ENCODE data around the gene COX7A2. TPM values are rescaled to one million over a fixed set of nuclear protein-coding genes. Genes with fewer than 3 reads are reported as not detected.

The COX7A2 gene
- total and polyA plus RNA-seq, 2 of the 4 experiments (the other 2 are of a cell fraction) = 174 to 776 TPM

GRCh38 chr6:75275067-75275466, 31.5 kb upstream of the COX7A2 start:
- intact Hi-C loops (cut with micrococcal nuclease) (no loop called here), in situ Hi-C loops (cut with MboI; ENCODE audit: low sequenced_read_pairs) (no loop called here), dilution Hi-C loops (cut with HindIII; ENCODE audit: low sequenced_read_pairs, unreplicated experiment) (no loop called here)
- 0 out of 2 replicates have a peak overlapping the region, but pooled peaks have one; percentile 18 for H3K14ac ChIP-seq (replicated peaks; ENCODE audit: low read depth, low read length)
- DNase-seq = peak; percentile 97
- H2AK5ac ChIP-seq (ENCODE audit: low read depth, low read length) = peak overlapping the region; percentile 27; the same call in 1 of the 2 replicates
- peak; percentile 88 for ATAC-seq (ENCODE audit: low read depth)
- H3K79me1 ChIP-seq (ENCODE audit: low read depth in 1 of 2, low read length in 2 of 2) = peaks cover 29 to 60% of the 10 kb centered on the region in 2 experiments
- no peaks in the 10 kb centered on the region for H3K27me3 ChIP-seq (ENCODE audit: control insufficient read depth, insufficient read depth, low read length)
- H2AFZ ChIP-seq (replicated peaks; ENCODE audit: low read length, poor library complexity) = no peak overlapping the region
- H3K4me1 ChIP-seq (ENCODE audit: control insufficient read depth, insufficient read depth, low read length) = peaks cover 24% of the 10 kb centered on the region
- no peak overlapping the region for H2BK15ac ChIP-seq (ENCODE audit: low read depth, low read length)
- no peaks in the 10 kb centered on the region; the same call in 1 of the 2 replicates for H3K9me3 ChIP-seq (ENCODE audit: control insufficient read depth, insufficient read depth, low read length)
- peak overlapping the region; percentile 44; the same call in 1 of the 2 replicates for H3K4ac ChIP-seq (ENCODE audit: low read depth, low read length)
- peak overlapping the region; percentile 18; the same call in 1 of the 2 replicates for H4K5ac ChIP-seq (ENCODE audit: low read depth, low read length)
- no peak overlapping the region for H2AK9ac ChIP-seq (replicated peaks; ENCODE audit: low read depth, low read length, poor library complexity)
- no peak overlapping the region for H2BK20ac ChIP-seq (ENCODE audit: low read depth, low read length)
- H3K18ac ChIP-seq (ENCODE audit: low read depth, low read length) = peak overlapping the region; percentile 44; the same call in 1 of the 2 replicates
- no peak overlapping the region for H4K91ac ChIP-seq (ENCODE audit: insufficient read depth, low read depth, low read length)
- peak overlapping the region in 1 of 2 experiments; percentile 47; a peak in 2 of 4 replicates for H4K8ac ChIP-seq (ENCODE audit: low read depth in 2 of 2, low read length in 2 of 2)
- H2BK120ac ChIP-seq (ENCODE audit: low read depth, low read length) = peak overlapping the region; percentile 63; the same call in 1 of the 2 replicates
- peak overlapping the region; percentile 13; the same call in 1 of the 2 replicates for H3K4me2 ChIP-seq (ENCODE audit: low read depth, low read length)
- no TSS peak for BruUV-seq (replicated peaks)
- peaks cover 7% of the 10 kb centered on the region; the same call in 1 of the 2 replicates for H3K9me1 ChIP-seq (ENCODE audit: insufficient read depth, low read length)
- peaks cover 11% of the 10 kb centered on the region; the same call in 1 of the 2 replicates for H4K20me1 ChIP-seq (ENCODE audit: insufficient read depth, low read length)
- no peak overlapping the region for H3K9ac ChIP-seq (ENCODE audit: low read depth, low read length)
- H3K27ac ChIP-seq (ENCODE audit: insufficient read depth, low read length) = peak overlapping the region; percentile 18; the same call in 1 of the 2 replicates
- H3K56ac ChIP-seq (ENCODE audit: extremely low read depth, insufficient read depth, low read length) = no peak overlapping the region
- H3K4me3 ChIP-seq (ENCODE audit: insufficient read depth, low read depth, low read length) = no peak overlapping the region
- H3K23ac ChIP-seq (ENCODE audit: low read depth, low read length) = peak overlapping the region; percentile 62; the same call in 1 of the 2 replicates
- H2BK5ac ChIP-seq (ENCODE audit: low read depth, low read length, poor library complexity, severe bottlenecking) = peak overlapping the region; percentile 97
- ChIA-PET CTCF (interaction anchor here (0.6 to 2.1 kb wide), 3 partner anchors 8 to 266 kb away, joined by 3 to 13 read pairs (median 8); no protein-coding TSS in a partner anchor), POLR2A (ENCODE audit: unreplicated experiment) (interaction anchor here (0.6 to 0.9 kb wide), 2 partner anchors 13 to 25 kb away, joined by 3 to 5 read pairs; no protein-coding TSS in a partner anchor)
- H3K36me3 ChIP-seq (ENCODE audit: control insufficient read depth, insufficient read depth, low read length) = peaks cover 10% of the 10 kb centered on the region
- TF ChIP-seq CEBPB (IDR thresholded peaks at IDR 0.05; ENCODE audit: low read depth, low read length) (0 out of 2 replicates have a peak, but pooled peaks have one; percentile 9), BHLHE40 (IDR thresholded peaks at IDR 0.05; ENCODE audit: low read depth, low read length) (no peak), ELK1 (IDR thresholded peaks at IDR 0.05; ENCODE audit: borderline replicate concordance, low read depth, low read length) (no peak), CTCF (conservative IDR thresholded peaks at IDR 0.05; ENCODE audit: low read depth, low read length) (no peak), MAZ (IDR thresholded peaks at IDR 0.05; ENCODE audit: borderline replicate concordance, low read depth, low read length) (0 out of 2 replicates have a peak, but pooled peaks have one; percentile 15), USF2 (IDR thresholded peaks at IDR 0.05; ENCODE audit: low read depth, low read length) (no peak), RAD21 (IDR thresholded peaks at IDR 0.05; ENCODE audit: low read length) (no peak), POLR2A (IDR thresholded peaks at IDR 0.05; ENCODE audit: low read depth, low read length) (no peak), SMC3 (IDR thresholded peaks at IDR 0.05; ENCODE audit: low read depth, low read length) (no peak), MAFK (IDR thresholded peaks at IDR 0.05; ENCODE audit: low read depth, low read length) (0 out of 2 replicates have a peak, but pooled peaks have one; percentile 9), CHD1 (IDR thresholded peaks at IDR 0.05; ENCODE audit: low read depth, low read length) (no peak), RFX5 (IDR thresholded peaks at IDR 0.05; ENCODE audit: low read depth, low read length) (no peak), FOS (IDR thresholded peaks at IDR 0.05; ENCODE audit: low read depth, low read length) (peak; percentile 64), RCOR1 (IDR thresholded peaks at IDR 0.05; ENCODE audit: insufficient replicate concordance, low read length) (peak; percentile 68), MXI1 (IDR thresholded peaks at IDR 0.05; ENCODE audit: borderline replicate concordance, low read depth, low read length) (no peak)
